Left kidney (tissue), 8 donors: Measurements from ENCODE around the gene KRTAP20-4. TPM values are rescaled to one million over a fixed set of nuclear protein-coding genes. Genes with fewer than 3 reads are reported as not detected.

Source experiments
- DNase-seq: peaks from one replicate; pipeline ENCODE4 v3.0.0-alpha.2; 2013
- long read RNA-seq, 8 donors: transcript quantifications; one replicate each; lab custom pipeline, GENCODE V29; 2026
- polyA plus RNA-seq: library from polyadenylated mRNA; unstranded; fragments of 120-200 nt; gene quantifications from one replicate; pipeline ENCODE4 v1.2.1, GENCODE V29; 2013; ENCODE audit not compliant: insufficient read length

The KRTAP20-4 gene
- polyA plus RNA-seq = not detected
- long read RNA-seq, donor 1 = 0 reads
- long read RNA-seq, donor 2 = 0 reads
- long read RNA-seq, donor 3 = 0 reads
- long read RNA-seq, donor 4 = 0 reads
- long read RNA-seq, donor 5 = 0 reads
- long read RNA-seq, donor 6 = 0 reads
- long read RNA-seq, donor 7 = 0 reads
- long read RNA-seq, donor 8 = 0 reads

GRCh38 chr21:30620522-30620921, at the start of gene KRTAP20-4:
KRTAP20-4 (plus strand) TSS chr21:30620627.
- DNase-seq = no peak

GRCh38 chr21:30577766-30578165, 42.7 kb upstream of the KRTAP20-4 start:
- no peak for DNase-seq

- DNase-seq = no peak
Measured at GRCh38 chr21:30579346-30579745, 41.1 kb upstream of the KRTAP20-4 start.

GRCh38 chr21:30580132-30580531, 40.3 kb upstream of the KRTAP20-4 start:
- DNase-seq = no peak

- no peak for DNase-seq
Measured at GRCh38 chr21:30582870-30583269, 37.6 kb upstream of the KRTAP20-4 start.

- no peak for DNase-seq
Measured at GRCh38 chr21:30590297-30590696, 30.1 kb upstream of the KRTAP20-4 start, which contains the start of gene KRTAP22-2. KRTAP22-2 (minus strand) TSS chr21:30590397.

- no peak for DNase-seq
Measured at GRCh38 chr21:30592140-30592539, 28.3 kb upstream of the KRTAP20-4 start, which contains the start of gene KRTAP6-3. KRTAP6-3 (plus strand) TSS chr21:30592440; CDS start chr21:30592446, 6 bp downstream.

GRCh38 chr21:30598802-30599201, 21.6 kb upstream of the KRTAP20-4 start, which contains the start of gene KRTAP6-2:
KRTAP6-2 (minus strand) TSS chr21:30598902; CDS start chr21:30598874, 28 bp downstream.
- no peak for DNase-seq

- no peak for DNase-seq
Measured at GRCh38 chr21:30600787-30601186, 19.6 kb upstream of the KRTAP20-4 start, which contains the start of gene KRTAP22-1. KRTAP22-1 (plus strand) TSS chr21:30601087.

GRCh38 chr21:30605968-30606367, 14.5 kb upstream of the KRTAP20-4 start:
- no peak for DNase-seq

GRCh38 chr21:30612132-30612531, 8.3 kb upstream of the KRTAP20-4 start:
- no peak for DNase-seq

- no peak for DNase-seq
Measured at GRCh38 chr21:30613836-30614235, 6.6 kb upstream of the KRTAP20-4 start, which contains the start of gene KRTAP6-1. KRTAP6-1 (minus strand) TSS chr21:30613930; CDS start chr21:30613904, 26 bp downstream.

- no peak for DNase-seq
Measured at GRCh38 chr21:30615199-30615598, 5.2 kb upstream of the KRTAP20-4 start.

- DNase-seq = no peak
Measured at GRCh38 chr21:30616125-30616524, 4.3 kb upstream of the KRTAP20-4 start, which contains the start of gene KRTAP20-1. KRTAP20-1 (plus strand) TSS chr21:30616425; CDS start chr21:30616455, 30 bp downstream.

- no peak for DNase-seq
Measured at GRCh38 chr21:30620080-30620479, 347 bp upstream of the KRTAP20-4 start.

- no peak for DNase-seq
Measured at GRCh38 chr21:30623362-30623761, 2.9 kb downstream of the KRTAP20-4 start.

GRCh38 chr21:30625449-30626165, 5.2 kb downstream of the KRTAP20-4 start:
- DNase-seq = no peak

GRCh38 chr21:30628109-30628508, 7.7 kb downstream of the KRTAP20-4 start:
- no peak for DNase-seq

GRCh38 chr21:30629200-30629599, 8.8 kb downstream of the KRTAP20-4 start:
- no peak for DNase-seq

- DNase-seq = no peak
Measured at GRCh38 chr21:30634906-30635305, 14.5 kb downstream of the KRTAP20-4 start, which contains the start of gene KRTAP20-2. KRTAP20-2 (plus strand) TSS chr21:30635206; CDS start chr21:30635264, 58 bp downstream.

GRCh38 chr21:30638686-30639085, 18.3 kb downstream of the KRTAP20-4 start:
- no peak for DNase-seq

- DNase-seq = no peak
Measured at GRCh38 chr21:30642564-30642963, 22.1 kb downstream of the KRTAP20-4 start, which contains the start of gene KRTAP20-3. KRTAP20-3 (plus strand) TSS chr21:30642864.

- no peak for DNase-seq
Measured at GRCh38 chr21:30646904-30647414, 26.5 kb downstream of the KRTAP20-4 start.
